Astrocyte of the cerebellum (primary cell): Measurements from ENCODE around the gene CFAP20.
A peak's percentile ranks its signal among the peaks of the same experiment; 100 is the strongest.

Experiments used
- DNase-seq: peaks from one replicate; pipeline ENCODE4 v3.0.0-alpha.2; 2011; ENCODE audit warnings: low read depth
- H3K4me3 ChIP-seq: 2 replicates; pipeline ENCODE4 v1.5.1; 2011; ENCODE audit warnings: mild to moderate bottlenecking, low read depth, low read length, moderate library complexity
- in situ Hi-C: cut with HindIII; loops from 2 replicates; pipeline ENCODE4 v1.10.0; 2017; ENCODE audit warnings: low sequenced_read_pairs
- TF ChIP-seq, protein P1 (sequence below): IDR thresholded peaks from 2 replicates; pipeline ENCODE4 v1.5.1; 2012; ENCODE audit warnings: low read length, low read depth, moderate library complexity, mild to moderate bottlenecking; ENCODE audit errors: missing control alignments

The CFAP20 gene

DNA sequence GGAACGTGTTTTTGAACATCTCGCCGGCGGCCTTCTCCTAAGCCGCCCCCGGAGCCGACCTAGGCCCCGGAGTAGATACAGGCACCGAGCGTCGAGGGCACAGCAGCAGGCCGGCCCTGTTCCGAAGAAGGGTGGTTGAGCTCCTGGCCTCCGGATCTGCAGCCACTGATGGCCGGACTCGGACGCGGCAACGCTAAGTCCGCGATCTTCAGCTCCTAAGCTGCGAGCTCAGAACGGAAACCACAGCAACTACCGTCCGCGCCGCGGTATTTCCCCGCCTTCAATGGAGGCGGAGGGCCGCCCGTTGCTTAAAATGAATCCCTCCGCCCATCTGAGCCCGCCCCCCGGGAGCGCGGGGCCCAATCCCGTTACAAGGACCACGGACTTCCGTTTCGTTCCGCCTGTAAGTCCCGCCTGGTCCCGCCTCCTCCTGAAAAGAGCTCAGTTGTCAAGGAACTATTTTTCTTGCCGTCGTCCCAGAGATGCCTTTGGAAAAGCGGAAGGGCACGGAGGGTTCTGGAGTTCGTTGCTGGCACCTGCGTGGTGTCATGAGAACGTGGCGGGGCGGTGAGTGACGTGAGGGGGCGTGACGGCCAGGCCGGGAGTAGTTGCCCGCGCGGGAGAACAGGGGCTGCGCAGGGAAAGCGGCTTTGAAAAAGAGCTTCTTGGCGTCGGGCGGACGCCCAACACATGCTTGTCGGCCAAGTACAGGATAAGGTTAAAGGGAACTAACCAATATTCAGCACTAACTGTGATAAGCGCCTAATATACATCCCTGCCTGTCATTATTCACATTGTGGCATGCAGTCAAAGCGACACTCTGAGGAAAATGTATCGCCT, at the start of gene CFAP20:
CFAP20 (minus strand) TSS at position 285 of the 840 bp plus-strand sequence; CDS start at position 19, 266 bp downstream.
- in situ Hi-C loops = no loop called here
- peak within 1 kb of the TSS; percentile 93 for H3K4me3 ChIP-seq
- TF ChIP-seq, protein P1, sequence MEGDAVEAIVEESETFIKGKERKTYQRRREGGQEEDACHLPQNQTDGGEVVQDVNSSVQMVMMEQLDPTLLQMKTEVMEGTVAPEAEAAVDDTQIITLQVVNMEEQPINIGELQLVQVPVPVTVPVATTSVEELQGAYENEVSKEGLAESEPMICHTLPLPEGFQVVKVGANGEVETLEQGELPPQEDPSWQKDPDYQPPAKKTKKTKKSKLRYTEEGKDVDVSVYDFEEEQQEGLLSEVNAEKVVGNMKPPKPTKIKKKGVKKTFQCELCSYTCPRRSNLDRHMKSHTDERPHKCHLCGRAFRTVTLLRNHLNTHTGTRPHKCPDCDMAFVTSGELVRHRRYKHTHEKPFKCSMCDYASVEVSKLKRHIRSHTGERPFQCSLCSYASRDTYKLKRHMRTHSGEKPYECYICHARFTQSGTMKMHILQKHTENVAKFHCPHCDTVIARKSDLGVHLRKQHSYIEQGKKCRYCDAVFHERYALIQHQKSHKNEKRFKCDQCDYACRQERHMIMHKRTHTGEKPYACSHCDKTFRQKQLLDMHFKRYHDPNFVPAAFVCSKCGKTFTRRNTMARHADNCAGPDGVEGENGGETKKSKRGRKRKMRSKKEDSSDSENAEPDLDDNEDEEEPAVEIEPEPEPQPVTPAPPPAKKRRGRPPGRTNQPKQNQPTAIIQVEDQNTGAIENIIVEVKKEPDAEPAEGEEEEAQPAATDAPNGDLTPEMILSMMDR = no peak
- DNase-seq = peak; percentile 100

DNA sequence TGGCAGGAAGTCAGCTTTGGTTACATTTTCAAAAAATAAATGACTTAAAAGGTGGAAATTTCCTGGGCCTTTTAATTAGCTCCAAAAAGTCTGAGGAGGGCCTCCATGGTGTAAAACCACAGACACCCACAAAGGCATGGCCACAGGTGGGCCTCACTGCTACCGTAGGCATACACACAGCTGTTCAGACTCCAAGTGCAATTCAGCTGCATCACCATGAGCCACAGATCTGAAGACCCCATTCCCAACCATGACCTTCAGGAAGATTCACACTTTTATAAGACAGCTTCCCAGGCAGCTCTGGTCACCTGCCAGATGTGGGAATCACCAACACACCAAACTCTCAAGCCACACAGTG, 48.2 kb upstream of the CFAP20 start:
- H3K4me3 ChIP-seq = no peak overlapping the region
- no peak for DNase-seq
- TF ChIP-seq, protein P1 = no peak
- in situ Hi-C loops = no loop called here

DNA sequence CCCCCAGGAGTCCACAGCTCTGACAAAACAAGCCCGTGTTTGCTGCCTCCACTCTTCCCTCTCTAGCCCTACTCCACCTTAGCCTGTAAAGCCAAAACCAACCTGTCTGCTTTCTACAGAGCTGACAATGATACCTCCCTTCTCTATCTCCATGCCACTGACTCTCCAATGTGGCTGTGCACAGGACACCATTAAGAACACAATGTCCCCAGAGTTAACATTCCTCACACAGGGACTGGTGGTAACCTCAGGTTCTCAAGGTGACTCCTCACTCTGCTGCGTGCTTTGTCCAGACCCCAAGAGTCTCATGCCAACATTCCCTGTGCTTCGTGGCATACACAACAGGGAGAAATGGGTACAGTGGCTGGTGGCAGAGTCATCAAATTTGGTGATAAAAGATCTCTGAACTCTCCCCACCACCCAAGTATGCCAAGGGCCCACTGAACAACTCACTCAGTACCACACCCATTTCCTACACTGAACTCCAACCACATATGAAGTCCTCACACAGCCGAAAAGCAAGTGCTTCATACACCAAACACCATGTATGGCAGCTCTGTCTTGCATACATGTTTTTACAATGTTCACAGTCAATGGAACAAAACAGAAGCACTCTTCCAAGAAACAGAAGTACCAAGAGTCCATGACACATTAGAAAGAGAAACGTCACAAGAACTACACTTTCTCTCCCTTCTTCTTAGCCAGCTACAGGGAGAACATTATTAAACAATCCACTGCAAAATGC, 47.6 kb upstream of the CFAP20 start:
- in situ Hi-C loops = no loop called here
- TF ChIP-seq, protein P1 = no peak

DNA sequence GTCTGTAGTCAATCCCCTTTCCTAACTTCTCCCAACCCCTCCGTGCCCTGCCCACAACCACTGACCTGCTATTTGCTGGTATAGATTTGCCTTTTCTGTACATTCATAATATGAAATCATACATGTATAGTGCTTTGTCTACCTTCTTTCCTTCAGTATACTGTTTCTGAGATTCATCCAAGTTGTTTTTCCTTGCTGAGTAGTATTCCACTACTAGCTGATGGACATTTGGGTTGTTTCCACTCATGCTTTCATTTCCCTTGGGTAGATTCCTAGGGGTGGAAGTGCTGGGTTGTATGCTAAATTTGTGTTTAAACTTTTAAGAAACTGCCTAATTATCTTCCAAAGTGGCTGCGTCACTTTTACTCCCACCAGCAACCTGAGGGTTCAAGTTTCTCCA, 41.0 kb upstream of the CFAP20 start:
- DNase-seq = no peak
- in situ Hi-C loops = no loop called here
- TF ChIP-seq, protein P1 = no peak

More for the DNA sequence above, 47.6 kb upstream of the CFAP20 start:
- H3K4me3 ChIP-seq = no peak overlapping the region
- no peak for DNase-seq

DNA sequence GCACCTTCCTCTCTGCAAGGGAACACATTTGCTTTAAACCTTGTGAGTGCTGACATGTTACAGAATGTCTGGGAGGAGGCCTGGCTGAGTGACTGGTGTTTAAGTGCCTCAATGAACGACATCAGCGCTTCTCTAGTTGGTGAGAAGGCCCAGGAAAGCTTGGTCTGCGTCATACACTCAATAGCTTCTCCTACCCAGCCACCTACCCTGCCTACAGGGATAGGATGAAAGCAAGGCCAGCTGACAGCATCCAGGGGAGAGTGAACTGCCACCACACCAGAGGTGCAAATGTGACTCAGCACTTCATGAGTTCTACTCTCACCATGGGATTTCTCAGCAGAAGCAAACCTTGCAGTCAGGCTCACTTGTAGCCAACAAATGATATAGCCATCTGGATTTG, 31.7 kb upstream of the CFAP20 start:
- in situ Hi-C loops = no loop called here

More for the DNA sequence above, 41.0 kb upstream of the CFAP20 start:
- no peak overlapping the region for H3K4me3 ChIP-seq

DNA sequence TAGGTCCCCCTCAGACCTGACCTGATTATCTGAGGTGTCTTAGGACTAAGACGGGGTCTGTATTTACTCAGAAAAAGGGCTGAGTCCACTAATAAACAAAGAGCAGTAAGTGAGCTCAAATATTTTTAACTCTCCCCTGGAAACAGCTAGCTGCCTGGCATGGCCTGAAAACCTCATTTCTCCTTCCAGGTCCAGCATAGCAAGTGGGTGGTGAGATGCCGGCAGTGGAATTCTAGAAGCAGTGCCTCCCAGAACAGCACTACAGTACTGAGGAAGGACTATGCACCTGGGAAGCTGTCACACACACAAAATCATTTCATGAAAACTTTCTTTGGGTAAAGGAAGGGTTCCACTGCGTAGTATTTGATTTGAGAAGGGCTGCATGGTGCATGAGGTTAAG, 29.5 kb upstream of the CFAP20 start:
- in situ Hi-C loops = no loop called here
- no peak for DNase-seq
- TF ChIP-seq, protein P1 = no peak
- no peak overlapping the region for H3K4me3 ChIP-seq

More for the DNA sequence above, 31.7 kb upstream of the CFAP20 start:
- no peak overlapping the region for H3K4me3 ChIP-seq
- no peak for DNase-seq
- TF ChIP-seq, protein P1 = no peak
